HEK293T (cell line): ENCODE measurements around the gene TMPRSS6.

ENCODE experiments used
- ARNT ChIP-seq: fragments of 450-650 bp; IDR thresholded peaks from 2 replicates; pipeline ENCODE4 v1.6.1; 2017; ENCODE audit warnings: mild to moderate bottlenecking
- ELF4 ChIP-seq: fragments of 450-650 bp; IDR thresholded peaks from 2 replicates; pipeline ENCODE4 v1.6.1; 2017; ENCODE audit warnings: antibody characterized with exemption
- L3MBTL2 ChIP-seq: fragments of 450-650 bp; conservative IDR thresholded peaks from 2 replicates; pipeline ENCODE4 v1.6.1; 2016; ENCODE audit warnings: mild to moderate bottlenecking
- NFRKB ChIP-seq: fragments of 450-650 bp; IDR thresholded peaks from 2 replicates; pipeline ENCODE4 v1.6.1; 2016; ENCODE audit warnings: mild to moderate bottlenecking, moderate library complexity
- PKNOX1 ChIP-seq: fragments of 450-650 bp; IDR thresholded peaks from 2 replicates; pipeline ENCODE4 v1.6.1; 2016
- SP1 ChIP-seq: fragments of 450-650 bp; IDR thresholded peaks from 2 replicates; pipeline ENCODE4 v1.6.1; 2017
- TARDBP ChIP-seq: fragments of 450-650 bp; IDR thresholded peaks from 2 replicates; pipeline ENCODE4 v1.6.1; 2016
- ZNF384 ChIP-seq: fragments of 450-650 bp; IDR thresholded peaks from 2 replicates; pipeline ENCODE4 v1.6.1; 2016

- TF ChIP-seq L3MBTL2 (no peak), ELF4 (no peak), ARNT (no peak), SP1 (no peak), ZNF384 (no peak), TARDBP (no peak), PKNOX1 (no peak), NFRKB (no peak)
Measured at GRCh38 chr22:37082251-37082873, 27.2 kb downstream of the TMPRSS6 start.
